NCI-H1436 treated with DMSO at 0.1 percent for 48 hours (cell line): ENCODE data around the gene CATSPER2.
"Not testable (repeated sequence)": the region's sequence is repeated elsewhere in the genome, so short reads cannot be mapped to it uniquely, and the experiment has no call there.

Source experiments
- DNase-seq: peaks from one replicate; lab custom pipeline; 2025; lab: John Stamatoyannopoulos, UW

Gene CATSPER2

GRCh38 chr15:43593328-43594190 is 55.1 kb downstream of the CATSPER2 start, which contains the start of gene CKMT1B:
CKMT1B (plus strand) TSS chr15:43594027; CDS start chr15:43594219, 192 bp downstream.
- not testable (repeated sequence) for DNase-seq

GRCh38 chr15:43592841-43593240 is 55.8 kb downstream of the CATSPER2 start:
- not testable (repeated sequence) for DNase-seq

DNA sequence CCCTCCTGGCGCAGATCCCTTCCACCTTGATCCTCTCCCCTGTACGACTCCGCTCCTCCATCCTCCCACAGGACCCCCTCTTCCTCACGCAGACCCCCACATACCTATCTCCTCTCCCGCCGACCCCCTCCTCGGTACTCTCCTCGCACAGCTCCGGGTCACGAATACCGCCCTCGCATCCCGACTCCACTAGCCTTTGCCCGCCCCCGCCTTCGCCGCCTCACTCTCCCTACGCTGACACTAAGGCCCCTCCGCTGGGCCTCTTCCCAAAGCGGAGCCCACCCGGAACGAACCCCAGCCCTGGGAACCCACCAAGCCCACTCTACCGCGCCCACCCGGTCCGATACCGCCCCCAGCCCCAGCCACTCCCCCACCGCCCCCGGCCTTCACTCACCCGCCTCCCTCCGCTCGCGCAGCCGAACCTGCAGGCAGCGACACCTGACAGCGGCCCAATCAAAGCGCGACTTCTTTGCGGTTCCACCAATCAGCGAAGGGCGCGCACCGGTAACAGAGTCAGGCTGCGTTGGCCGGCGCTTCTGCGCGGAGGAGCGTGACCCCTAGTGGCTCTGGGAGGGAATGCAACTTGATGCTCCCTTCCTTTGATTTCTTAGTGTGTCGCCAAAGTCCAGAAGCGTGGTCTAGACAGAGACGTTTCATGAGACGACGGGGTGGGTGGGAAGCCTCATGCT is 58.7 kb downstream of the CATSPER2 start, which contains the start of gene PPIP5K1:
TSS of gene PPIP5K1 (minus strand) at position 431 of the 689 bp plus-strand sequence. CDS start 5,704 bp downstream, outside the sequence.
- not testable (repeated sequence) for DNase-seq
